GF-D8 (cell line): Measurements from ENCODE around the gene SLC4A8.

ENCODE experiments used
- DNase-seq: peaks from one replicate; lab custom pipeline; 2025; lab: John Stamatoyannopoulos, UW

Gene SLC4A8

GRCh38 chr12:51528852-51529650 lies 104.4 kb downstream of the SLC4A8 start:
- no peak for DNase-seq

- no peak for DNase-seq
Measured at GRCh38 chr12:51529651-51529970, 105.0 kb downstream of the SLC4A8 start.

DNA sequence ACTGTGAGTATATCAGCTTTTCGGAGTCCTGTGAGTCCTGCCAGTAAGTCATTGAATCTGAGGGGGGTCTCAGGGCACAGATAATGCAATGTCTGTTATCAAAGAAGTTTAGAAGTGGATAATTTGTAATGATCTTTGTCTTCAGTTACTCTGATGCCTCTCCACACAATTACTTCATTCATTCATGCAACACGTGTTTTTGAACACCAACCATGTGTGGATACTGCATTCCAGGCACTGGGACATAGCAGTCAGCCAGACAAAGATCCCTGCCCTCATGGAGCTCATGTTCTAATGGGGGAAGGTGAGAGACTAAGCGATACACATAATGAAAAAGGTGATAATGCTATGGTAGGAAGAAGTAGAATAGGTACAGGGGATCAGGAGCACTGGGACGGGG lies 105.6 kb downstream of the SLC4A8 start:
- no peak for DNase-seq

DNA sequence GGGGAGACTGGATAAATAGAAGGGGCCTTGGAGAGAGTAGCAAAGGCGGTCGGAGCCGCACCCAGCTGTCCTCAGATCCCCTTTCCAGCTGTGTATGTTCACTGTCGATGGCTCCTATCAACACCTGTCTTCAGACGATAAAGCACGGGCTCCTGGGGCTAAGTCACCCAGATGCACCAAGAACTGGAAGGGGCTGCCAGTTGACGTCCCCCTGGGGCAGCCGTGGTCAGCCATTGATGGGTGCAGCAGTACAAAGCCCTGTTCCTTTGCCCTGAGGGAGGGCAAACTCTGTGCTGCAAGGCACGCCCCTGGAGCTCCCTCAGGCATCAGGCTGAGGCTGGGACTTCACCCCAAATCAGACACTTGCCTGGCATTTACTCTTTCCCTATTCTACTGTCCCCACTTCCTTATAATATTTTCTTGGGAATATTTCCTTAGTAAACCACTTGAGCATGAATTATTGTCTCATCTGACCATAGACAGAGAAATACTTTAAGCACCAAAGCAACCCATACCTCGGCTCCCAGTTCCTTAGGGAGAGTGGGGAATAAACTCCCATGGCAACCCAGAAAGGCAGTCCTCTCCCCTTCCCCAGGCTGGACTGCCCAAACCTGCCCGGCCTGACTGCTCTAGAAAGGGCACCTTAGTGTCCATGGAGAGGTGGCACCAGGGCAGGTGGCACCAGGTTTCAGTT lies 106.8 kb downstream of the SLC4A8 start:
- no peak for DNase-seq

DNA sequence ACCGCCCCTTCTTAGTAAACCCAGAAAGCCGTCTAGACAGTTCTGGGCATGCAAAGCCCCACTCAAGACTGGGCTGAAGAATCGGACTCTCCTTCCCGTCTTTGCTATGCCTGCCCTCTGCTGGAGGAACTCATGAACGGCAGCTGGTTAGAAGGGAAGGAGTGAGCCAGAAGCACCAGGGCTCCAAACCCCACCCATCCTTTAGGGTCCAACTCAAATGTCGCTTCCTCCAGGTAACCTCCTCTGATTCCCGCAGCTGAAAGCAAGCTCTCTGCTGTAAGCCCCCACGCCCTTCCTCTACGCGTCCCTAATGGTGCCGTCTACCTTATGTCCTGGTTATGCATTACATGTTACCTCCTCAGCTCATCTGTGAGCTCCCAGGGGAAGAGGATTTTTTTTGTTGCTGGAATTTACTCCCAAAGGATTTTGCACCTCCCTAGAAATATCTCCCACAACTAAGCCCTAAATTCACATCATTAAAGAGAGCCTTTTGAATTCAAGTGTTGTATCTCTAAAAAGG lies 107.4 kb downstream of the SLC4A8 start:
- no peak for DNase-seq

DNA sequence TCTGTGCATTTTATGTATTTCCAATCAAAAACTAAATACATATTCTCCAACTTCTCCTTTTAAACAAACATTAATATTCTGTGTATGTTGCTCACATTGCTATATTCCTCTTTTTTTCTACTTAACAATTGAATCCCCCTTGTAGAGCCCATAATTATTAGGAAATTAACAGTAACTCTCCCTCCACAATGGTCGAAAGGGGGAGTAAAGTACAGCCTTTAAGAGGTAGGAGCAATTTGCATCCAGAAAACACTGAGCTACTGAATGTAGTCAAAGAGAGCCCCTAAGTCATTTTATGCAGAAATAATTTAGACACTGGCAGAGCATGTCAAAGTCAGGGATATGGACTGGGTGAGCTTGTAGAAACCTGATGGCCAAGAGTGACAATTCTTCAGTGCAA lies 109.2 kb downstream of the SLC4A8 start:
- no peak for DNase-seq

GRCh38 chr12:51534216-51535074 lies 109.8 kb downstream of the SLC4A8 start:
- DNase-seq: no peak

- no peak for DNase-seq
Measured at GRCh38 chr12:51536159-51536558, 111.5 kb downstream of the SLC4A8 start.

GRCh38 chr12:51538149-51538548 lies 113.5 kb downstream of the SLC4A8 start:
- DNase-seq: no peak

- no peak for DNase-seq
Measured at GRCh38 chr12:51538599-51538998, 114.0 kb downstream of the SLC4A8 start.

- DNase-seq: no peak
Measured at GRCh38 chr12:51540996-51541395, 116.4 kb downstream of the SLC4A8 start.

DNA sequence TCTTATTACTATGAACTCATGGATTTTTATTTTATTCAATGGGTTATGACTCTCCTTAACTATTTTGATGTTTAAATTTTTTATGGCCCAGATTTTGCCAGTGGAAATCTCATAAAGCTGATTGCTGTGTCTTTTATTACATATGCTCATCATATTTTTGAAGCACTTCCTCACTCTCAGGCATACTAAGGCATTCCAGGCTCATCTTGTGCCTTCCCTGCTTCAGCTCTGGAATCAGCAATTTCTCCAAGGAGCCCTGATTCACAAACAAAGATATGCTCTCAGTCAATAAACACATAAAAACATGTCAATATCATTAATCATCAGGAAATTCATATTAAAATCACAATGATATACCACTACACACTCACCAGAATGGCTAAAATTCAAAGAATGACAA lies 121.5 kb downstream of the SLC4A8 start:
- DNase-seq: no peak

DNA sequence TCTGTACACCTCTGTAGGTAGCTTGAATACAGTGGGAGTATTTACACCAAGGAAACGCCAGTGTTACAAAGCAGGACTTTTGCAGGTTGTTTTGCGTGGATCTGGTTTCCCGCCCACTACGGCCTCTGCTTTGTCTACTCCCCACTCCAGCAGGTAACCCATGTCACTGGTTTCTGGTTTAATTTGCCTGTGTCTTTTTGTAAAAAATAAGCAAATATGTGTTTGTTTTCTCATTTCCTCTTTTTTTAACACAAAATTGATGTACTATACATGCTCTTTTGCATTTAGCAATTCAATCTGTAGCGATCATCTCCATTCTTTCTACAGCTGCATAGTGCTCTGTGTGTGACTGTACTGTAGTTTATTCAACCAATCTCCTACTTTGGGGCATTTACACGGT lies 123.0 kb downstream of the SLC4A8 start:
- DNase-seq: no peak

DNA sequence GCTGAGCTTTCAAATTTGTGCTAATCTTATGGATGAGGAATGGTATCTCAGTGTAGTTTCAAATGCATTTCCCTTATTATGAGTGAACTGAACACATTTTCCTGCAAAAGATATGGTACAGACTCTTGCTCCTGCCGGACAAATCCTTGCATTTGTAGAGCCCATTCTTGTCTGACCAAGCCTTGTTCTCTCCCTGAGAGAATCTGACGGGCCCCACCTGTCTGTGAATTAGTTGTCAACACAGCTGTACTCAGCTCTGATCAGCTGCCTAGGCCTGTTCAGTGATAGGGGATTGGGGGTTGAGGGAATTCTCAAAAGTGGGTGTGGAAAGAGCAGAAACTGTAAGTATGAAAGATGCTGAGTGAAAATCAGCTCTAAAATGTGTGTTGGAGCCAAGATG lies 123.6 kb downstream of the SLC4A8 start:
- DNase-seq: no peak

DNA sequence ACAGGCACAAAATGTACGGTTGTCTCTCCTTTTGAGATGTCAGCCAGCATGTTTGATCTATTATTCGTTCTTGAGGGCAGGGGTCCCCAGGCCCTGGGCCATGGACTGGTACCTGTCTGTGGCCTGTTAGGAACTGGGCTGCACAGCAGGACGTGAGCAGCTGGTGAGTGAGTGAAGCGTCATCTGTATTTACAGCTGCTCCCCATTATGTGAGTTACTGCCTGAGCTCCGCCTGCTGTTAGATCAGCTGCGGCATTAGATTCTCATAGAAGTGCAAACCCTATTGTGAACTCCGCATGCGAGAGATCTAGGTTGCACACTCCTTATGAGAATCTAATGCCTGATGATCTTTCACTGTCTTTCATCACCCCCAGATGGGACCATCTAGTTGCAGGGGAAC lies 125.0 kb downstream of the SLC4A8 start:
- DNase-seq: no peak
